ENCODE results near the gene LPIN3. TPM values are rescaled to one million over a fixed set of nuclear protein-coding genes. Genes with fewer than 3 reads are reported as not detected.

The LPIN3 gene
- total and polyA plus RNA-seq, 2 donors (not counting 3 experiments of a cell fraction or from before 2014, with no cell fraction given), result 2.1 to 3.0 TPM

DNA sequence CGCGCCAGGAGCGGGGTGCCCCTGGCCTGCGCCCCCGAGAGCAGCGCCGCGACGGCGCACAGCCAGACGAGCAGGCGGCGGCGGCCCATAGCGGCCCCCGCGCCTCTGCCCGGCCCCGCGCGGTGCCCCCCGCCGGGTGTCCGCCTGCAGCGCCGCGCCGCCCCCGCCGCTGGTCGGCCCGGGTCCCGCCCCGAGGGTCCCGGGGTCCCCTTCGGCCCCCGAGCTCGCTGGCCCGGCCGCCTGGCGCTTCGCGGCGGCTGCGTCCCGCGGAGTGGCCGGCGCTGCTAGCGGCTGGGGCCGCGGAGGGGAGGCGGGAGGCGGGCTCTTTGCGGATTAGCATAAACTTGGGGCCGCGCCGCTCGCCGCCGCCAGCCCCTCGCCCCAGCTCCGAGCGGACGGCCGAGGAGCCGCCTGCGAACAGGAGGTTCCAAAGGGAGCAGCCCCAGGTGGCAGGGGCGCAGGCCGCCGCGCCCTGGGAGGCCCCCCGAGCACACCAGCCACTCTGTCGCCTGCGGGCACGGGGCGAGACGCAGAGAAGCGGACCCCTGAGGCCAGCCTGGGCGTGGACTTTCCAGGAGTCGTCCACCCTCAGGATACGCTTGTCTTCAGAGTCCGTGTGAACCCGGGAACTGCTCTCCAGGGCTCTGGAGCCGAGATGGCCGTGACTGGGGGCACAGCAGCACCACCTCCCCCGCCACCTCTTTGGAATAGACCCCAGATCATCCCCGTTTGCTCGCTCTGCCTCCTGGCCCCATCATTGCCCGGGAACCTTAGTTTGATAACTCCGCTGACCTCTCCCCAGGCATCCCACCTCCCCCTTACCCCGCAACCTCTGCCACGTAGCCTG lies 26.1 kb downstream of the LPIN3 start, which contains the start of gene EMILIN3:
TSS of gene EMILIN3 (minus strand) at position 273 of the 847 bp plus-strand sequence. CDS start at position 89, 184 bp downstream.
- dilution Hi-C loops (cut with MboI; ENCODE audit: extremely low pct_ligation_motif_present, low sequenced_read_pairs), result no loop called here
- no TSS peak for BruUV-seq (replicated peaks)
- Histone ChIP-seq H3K4me3 (replicated peaks in 1 of 3; ENCODE audit: insufficient read depth in 1 of 3, low read depth in 1 of 3, low read length in 3 of 3) (peak within 1 kb of the TSS in 1 of 3 experiments; percentile 19), H3K27ac (ENCODE audit: insufficient read depth, low read depth, low read length) (no peak within 1 kb of the TSS), H3K9me3 (replicated peaks; ENCODE audit: control insufficient read depth, insufficient read depth, low read length) (no peaks in the 10 kb centered on the region), H3K27me3 (ENCODE audit: control insufficient read depth in 2 of 2, insufficient read depth in 2 of 2, low read length in 2 of 2) (peaks cover 27 to 34% of the 10 kb centered on the region in 2 experiments), H3K36me3 (ENCODE audit: control insufficient read depth in 2 of 2, extremely low read depth in 1 of 2, insufficient read depth in 2 of 2, low read length in 2 of 2) (no peaks in the 10 kb centered on the region), H4K20me1 (replicated peaks; ENCODE audit: control insufficient read depth, extremely low read depth, insufficient read depth, low read length) (no peaks in the 10 kb centered on the region), H3K9ac (replicated peaks; ENCODE audit: extremely low read depth, insufficient read depth, low read length) (no peak within 1 kb of the TSS), H3K79me2 (ENCODE audit: control insufficient read depth, insufficient read depth, low read length) (no peaks in the 10 kb centered on the region), H2AFZ (ENCODE audit: low read depth, low read length) (peak within 1 kb of the TSS; percentile 51), H3K4me1 (ENCODE audit: control insufficient read depth, extremely low read depth, insufficient read depth, low read length) (no peaks in the 10 kb centered on the region), H3K9me1 (replicated peaks; ENCODE audit: control insufficient read depth, extremely low read depth, insufficient read depth, low read length) (no peaks in the 10 kb centered on the region), H3K4me2 (ENCODE audit: insufficient read depth, low read length) (no peak within 1 kb of the TSS)
- CTCF ChIA-PET, result no interaction called here
- peak; percentile 65 for TF ChIP-seq EZH2 (IDR thresholded peaks at IDR 0.05; ENCODE audit: borderline replicate concordance, low read depth, low read length, severe bottlenecking)
- no peak for TF ChIP-seq JUN (IDR thresholded peaks at IDR 0.05; ENCODE audit: borderline replicate concordance, insufficient read depth, insufficient read length, low read depth)
- intact Hi-C loops (cut with micrococcal nuclease), result no loop called here
- no peak for FAIRE-seq
- POLR2A ChIA-PET, result no interaction called here
- DNase-seq (ENCODE audit: low read depth, low spot score), result no peak

DNA sequence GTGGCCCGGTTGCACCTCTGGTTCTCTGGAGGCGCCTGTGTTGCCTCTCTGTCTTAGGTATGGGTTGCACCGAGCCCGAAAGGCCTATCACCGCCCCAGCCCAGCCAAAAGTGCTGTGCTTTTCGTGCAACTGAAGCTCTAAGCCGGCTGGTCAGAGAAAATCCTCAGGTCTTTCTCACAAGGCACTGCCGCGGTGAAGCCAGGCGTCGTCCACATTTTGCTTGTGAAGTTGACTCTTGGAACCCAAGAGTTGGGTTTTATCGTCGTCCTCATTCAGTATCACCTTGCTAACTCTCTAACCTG lies 26.7 kb downstream of the LPIN3 start:
- no TSS peak for BruUV-seq (replicated peaks)

More for the DNA sequence above, 26.7 kb downstream of the LPIN3 start:
- peaks cover 27 to 34% of the 10 kb centered on the region in 2 experiments for H3K27me3 ChIP-seq (ENCODE audit: control insufficient read depth in 2 of 2, insufficient read depth in 2 of 2, low read length in 2 of 2)
- no peaks in the 10 kb centered on the region for H3K9me3 ChIP-seq (replicated peaks; ENCODE audit: control insufficient read depth, insufficient read depth, low read length)
- no peaks in the 10 kb centered on the region for H4K20me1 ChIP-seq (replicated peaks; ENCODE audit: control insufficient read depth, extremely low read depth, insufficient read depth, low read length)
- DNase-seq (ENCODE audit: low read depth, low spot score) (no peak), FAIRE-seq (no peak)
- no peaks in the 10 kb centered on the region for H3K9me1 ChIP-seq (replicated peaks; ENCODE audit: control insufficient read depth, extremely low read depth, insufficient read depth, low read length)
- CTCF ChIA-PET, result interaction anchor here (0.8 to 0.9 kb wide), 2 partner anchors 194 to 232 kb away, joined by 3 read pairs; no protein-coding TSS in a partner anchor
- intact Hi-C loops (cut with micrococcal nuclease), result no loop called here
- no peaks in the 10 kb centered on the region for H3K36me3 ChIP-seq (ENCODE audit: control insufficient read depth in 2 of 2, extremely low read depth in 1 of 2, insufficient read depth in 2 of 2, low read length in 2 of 2)
- no peak overlapping the region for H2AFZ ChIP-seq (ENCODE audit: low read depth, low read length)
- no peak overlapping the region for H3K27ac ChIP-seq (ENCODE audit: insufficient read depth, low read depth, low read length)
- TF ChIP-seq, protein P1, sequence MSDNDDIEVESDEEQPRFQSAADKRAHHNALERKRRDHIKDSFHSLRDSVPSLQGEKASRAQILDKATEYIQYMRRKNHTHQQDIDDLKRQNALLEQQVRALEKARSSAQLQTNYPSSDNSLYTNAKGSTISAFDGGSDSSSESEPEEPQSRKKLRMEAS (IDR thresholded peaks at IDR 0.05; ENCODE audit: insufficient read depth, insufficient read length), result no peak
- TF ChIP-seq, protein P2, sequence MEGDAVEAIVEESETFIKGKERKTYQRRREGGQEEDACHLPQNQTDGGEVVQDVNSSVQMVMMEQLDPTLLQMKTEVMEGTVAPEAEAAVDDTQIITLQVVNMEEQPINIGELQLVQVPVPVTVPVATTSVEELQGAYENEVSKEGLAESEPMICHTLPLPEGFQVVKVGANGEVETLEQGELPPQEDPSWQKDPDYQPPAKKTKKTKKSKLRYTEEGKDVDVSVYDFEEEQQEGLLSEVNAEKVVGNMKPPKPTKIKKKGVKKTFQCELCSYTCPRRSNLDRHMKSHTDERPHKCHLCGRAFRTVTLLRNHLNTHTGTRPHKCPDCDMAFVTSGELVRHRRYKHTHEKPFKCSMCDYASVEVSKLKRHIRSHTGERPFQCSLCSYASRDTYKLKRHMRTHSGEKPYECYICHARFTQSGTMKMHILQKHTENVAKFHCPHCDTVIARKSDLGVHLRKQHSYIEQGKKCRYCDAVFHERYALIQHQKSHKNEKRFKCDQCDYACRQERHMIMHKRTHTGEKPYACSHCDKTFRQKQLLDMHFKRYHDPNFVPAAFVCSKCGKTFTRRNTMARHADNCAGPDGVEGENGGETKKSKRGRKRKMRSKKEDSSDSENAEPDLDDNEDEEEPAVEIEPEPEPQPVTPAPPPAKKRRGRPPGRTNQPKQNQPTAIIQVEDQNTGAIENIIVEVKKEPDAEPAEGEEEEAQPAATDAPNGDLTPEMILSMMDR (IDR thresholded peaks at IDR 0.05; ENCODE audit: extremely low read depth in 1 of 2, insufficient read depth in 1 of 2, low read depth in 1 of 2, low read length in 2 of 2), result no peak
- TF ChIP-seq FOS (IDR thresholded peaks at IDR 0.05; ENCODE audit: borderline replicate concordance, insufficient read depth, low read length) (no peak), POLR2A (IDR thresholded peaks at IDR 0.05; ENCODE audit: low read depth, low read length) (no peak), MYC (IDR thresholded peaks at IDR 0.05; ENCODE audit: low read depth, low read length) (no peak), EZH2 (IDR thresholded peaks at IDR 0.05; ENCODE audit: borderline replicate concordance, low read depth, low read length, severe bottlenecking) (no peak), JUN (IDR thresholded peaks at IDR 0.05; ENCODE audit: borderline replicate concordance, insufficient read depth, insufficient read length, low read depth) (no peak), POLR2AphosphoS5 (IDR thresholded peaks at IDR 0.05; ENCODE audit: insufficient read depth, low read depth, low read length) (no peak), GATA2 (IDR thresholded peaks at IDR 0.05; ENCODE audit: insufficient read depth, insufficient read length, low read depth, low read length) (no peak)
- dilution Hi-C loops (cut with MboI; ENCODE audit: extremely low pct_ligation_motif_present, low sequenced_read_pairs), result no loop called here
- no peak overlapping the region for H3K9ac ChIP-seq (replicated peaks; ENCODE audit: extremely low read depth, insufficient read depth, low read length)
- H3K4me3 ChIP-seq (replicated peaks in 1 of 3; ENCODE audit: insufficient read depth in 1 of 3, low read depth in 1 of 3, low read length in 3 of 3), result no peak overlapping the region
- no peaks in the 10 kb centered on the region for H3K79me2 ChIP-seq (ENCODE audit: control insufficient read depth, insufficient read depth, low read length)
- POLR2A ChIA-PET, result no interaction called here
- H3K4me2 ChIP-seq (ENCODE audit: insufficient read depth, low read length), result no peak overlapping the region
- no peaks in the 10 kb centered on the region for H3K4me1 ChIP-seq (ENCODE audit: control insufficient read depth, extremely low read depth, insufficient read depth, low read length)
